HG03060 (cell line): Measurements from ENCODE around the gene CDC14B.

Source experiments
- ATAC-seq: cut with Tn5 transposase; IDR thresholded peaks from one replicate; pipeline ENCODE4 v1.9.1; 2021; ENCODE audit warnings: low read depth, moderate number of reproducible peaks; ENCODE audit not compliant: unreplicated experiment

The CDC14B gene

DNA sequence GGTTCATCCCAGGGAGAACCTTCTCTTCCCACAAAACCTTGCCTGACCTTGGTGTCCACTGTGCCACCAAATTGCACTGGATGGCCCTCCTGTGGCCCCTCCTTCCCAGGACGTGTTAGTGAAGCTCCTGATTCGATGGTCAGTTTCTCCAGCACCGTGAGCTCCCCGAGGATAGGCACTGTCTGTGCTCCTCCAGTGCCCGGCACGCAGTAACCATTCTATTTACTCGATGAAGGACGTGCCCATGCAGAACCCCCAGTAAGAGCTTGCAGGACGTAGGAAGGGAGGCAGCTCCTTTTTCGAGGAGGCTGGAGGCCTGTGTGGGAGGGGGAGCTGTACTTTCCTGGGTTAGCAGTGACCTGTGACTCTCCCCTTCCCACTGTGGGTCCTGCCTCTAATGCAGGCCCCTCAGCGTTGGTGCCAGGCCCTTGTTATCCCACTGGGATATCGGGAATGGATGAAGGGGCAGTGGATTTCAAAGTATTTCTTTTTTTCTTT is 130.1 kb downstream of the CDC14B start:
- no peak for ATAC-seq

DNA sequence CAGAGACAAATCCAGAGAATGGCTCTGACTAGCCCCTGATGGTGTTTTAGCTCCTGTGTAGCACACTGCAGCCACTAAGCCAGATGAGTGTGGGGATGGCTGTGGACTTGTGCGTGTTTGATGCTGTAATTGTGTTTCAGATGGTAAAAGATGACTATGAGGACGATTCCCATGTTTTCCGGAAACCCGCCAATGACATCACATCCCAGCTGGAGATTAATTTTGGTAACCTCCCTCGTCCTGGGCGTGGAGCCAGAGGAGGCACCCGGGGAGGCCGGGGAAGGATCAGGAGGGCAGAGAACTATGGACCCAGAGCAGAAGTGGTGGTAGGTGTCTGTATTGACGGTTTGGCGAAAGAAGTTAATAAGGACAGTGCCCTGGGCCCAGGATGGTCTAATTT is 131.7 kb downstream of the CDC14B start:
- ATAC-seq = no peak

DNA sequence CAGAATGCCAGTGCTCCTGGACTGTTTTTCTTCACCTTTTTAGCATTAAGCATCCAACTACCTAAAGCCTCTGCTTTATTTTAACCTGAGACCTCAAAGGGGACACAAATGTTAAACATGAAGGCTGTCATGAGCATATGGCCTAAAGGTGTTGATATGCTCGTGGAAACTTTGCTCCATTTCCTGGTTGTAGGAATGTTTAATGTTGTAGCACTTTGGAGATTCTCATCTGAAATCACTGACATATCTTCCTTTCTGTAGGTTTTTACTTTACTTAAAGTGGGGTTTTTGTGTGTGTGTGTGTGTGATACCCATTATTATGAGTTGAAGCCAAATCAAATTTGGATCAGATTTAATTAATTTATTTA is 132.6 kb downstream of the CDC14B start:
- no peak for ATAC-seq

DNA sequence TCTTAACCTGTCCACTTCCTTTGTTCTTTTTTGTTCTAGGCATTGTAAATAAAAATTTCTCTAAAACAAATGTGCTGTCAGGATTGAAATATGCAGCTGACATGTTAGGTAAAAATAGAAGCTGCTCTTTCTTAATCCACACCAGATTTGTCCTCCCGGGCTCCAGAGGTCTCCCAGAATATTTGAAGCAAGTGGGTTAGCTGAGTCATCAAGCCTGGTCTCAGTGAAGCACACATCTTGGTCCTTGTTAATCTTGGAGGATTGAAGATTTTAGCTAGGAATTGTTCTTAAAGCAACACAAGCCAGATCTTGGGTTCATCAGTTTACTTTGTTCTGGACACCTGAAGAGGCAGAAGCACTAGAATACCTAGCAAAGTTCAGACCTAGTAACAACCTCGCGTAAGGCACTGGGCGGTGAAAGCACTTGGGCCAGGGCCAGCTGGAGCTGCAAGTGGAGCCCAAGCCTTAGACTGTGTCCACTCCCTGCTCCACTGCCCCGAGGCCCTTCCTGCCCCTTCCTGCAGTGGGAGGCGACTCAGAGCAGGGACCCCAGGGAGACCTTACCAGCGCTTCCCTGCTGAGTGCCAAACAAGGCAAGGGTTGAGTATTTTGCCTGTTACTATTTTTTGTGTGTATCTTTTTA is 133.1 kb downstream of the CDC14B start:
- ATAC-seq = no peak

DNA sequence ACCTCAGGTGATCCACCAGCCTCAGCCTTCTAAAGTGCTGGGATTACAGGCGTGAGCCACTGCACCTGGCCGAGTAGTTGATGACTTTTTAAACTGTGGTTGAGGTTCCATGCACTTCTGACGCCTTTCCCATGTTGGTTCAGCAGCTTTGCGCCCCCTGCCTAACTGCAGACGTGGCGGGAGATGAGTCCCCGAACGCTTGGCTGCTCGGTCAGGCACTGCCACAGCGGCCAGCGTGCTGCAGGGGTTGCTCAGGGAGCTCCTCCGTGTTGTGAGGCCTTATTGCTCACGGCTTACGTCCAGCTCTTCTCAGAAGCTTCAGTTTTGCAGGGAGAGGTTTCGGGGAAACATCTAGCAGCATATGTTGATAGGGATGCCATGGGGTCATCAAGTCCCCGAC is 134.4 kb downstream of the CDC14B start:
- ATAC-seq = no peak

DNA sequence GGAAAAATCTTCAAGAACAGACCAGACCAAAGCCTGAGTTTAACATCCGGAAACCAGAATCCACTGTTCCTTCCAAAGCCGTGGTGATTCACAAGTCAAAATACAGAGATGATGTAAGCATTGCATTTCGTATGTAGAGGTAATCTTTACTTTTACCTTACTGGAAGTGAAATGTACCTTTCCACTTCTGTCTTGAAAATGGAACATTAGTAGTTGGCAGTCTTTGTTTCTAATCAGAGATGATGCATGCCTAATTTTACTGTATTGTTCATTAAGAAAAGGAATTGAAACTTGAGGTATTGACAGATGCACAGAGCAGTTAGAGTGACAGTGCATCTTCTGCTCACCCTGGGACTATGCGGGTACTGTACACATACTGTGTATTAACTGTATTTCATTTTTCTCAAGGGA is 135.1 kb downstream of the CDC14B start:
- peak; percentile 87 for ATAC-seq

DNA sequence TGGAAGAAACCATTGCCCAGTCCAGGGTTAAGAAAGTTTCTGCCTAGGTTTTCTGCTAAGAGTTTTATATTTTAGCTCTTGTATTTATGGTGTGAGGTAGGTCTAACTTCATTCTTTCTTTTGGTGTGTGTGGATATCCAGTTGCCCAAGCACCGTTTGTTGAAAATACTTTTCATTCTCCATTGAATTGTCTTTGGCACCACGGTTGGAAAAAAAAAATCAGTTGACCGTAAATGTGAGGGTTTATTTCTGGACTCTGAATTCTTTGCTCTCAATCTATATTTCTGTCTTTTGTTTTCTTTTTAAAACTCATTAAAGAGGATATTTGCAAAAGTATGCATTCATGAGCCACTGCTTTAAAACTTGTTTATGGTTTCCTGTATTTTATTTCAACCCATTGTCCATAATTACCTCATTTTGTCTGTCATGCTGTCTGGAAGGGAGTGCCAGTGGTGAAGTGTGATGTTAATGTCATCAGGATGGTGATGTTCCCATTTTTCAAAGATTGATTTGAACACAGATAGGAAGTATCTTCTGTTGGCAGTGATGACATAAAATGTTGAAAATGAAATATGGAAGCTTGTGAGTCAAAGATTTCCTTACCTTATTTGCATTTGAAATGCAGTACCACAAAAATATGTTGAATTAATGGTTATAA is 135.8 kb downstream of the CDC14B start:
- no peak for ATAC-seq

DNA sequence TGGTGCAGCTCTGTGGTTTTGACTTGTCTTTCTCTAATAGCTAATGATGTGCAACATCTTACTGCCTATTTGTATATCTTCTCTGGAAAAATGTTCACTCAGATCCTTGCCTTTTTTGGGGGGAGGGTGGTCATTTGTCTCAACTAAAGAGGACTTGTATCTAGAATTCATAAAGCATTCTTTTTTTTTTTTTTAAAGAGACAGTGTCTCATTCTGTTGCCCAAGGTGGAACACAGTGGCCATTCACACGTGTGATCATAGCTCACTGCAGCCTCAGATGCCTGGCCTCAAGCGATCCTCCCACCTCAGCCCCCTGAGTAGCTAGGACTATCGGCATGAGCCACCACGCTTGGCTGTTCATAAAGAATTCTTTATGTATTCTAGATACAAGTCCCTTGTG is 136.4 kb downstream of the CDC14B start:
- ATAC-seq = no peak

DNA sequence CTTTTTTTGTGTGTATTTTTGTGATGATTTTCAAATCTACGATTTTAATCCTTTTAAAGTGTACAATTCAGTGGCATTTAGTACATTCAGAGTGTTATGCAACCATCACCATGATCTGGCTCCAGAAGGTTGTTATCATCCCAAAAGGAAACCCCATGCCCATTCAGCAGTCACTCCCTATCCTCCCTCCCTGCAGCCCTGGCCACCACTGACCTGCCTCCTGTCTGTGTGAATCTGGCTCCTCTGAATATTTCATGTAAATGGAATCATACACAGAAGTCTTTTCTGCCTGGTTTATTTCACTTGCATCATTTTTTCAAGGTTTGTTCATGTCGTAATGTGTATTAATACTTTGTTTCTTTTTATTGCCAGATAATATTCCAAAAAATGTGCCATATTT is 137.2 kb downstream of the CDC14B start:
- ATAC-seq = no peak

DNA sequence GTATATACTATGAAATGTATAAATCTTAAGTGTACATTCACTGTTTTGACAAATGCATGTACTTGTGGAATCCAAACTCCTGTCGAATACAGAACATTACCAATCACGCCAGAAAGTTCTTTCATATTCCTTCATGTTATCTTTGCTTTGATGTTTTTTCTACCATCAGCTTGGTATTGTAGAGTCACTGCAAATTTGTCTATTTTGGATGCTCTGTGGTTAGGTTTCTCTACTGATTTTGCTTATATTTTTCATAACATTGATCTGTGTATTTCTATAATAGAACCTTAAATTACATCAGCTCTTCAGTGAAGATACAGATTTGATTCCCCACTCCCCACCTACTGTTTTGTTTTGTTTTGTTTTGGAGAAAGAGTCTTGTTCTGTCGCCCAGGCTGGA is 138.9 kb downstream of the CDC14B start:
- ATAC-seq = no peak

DNA sequence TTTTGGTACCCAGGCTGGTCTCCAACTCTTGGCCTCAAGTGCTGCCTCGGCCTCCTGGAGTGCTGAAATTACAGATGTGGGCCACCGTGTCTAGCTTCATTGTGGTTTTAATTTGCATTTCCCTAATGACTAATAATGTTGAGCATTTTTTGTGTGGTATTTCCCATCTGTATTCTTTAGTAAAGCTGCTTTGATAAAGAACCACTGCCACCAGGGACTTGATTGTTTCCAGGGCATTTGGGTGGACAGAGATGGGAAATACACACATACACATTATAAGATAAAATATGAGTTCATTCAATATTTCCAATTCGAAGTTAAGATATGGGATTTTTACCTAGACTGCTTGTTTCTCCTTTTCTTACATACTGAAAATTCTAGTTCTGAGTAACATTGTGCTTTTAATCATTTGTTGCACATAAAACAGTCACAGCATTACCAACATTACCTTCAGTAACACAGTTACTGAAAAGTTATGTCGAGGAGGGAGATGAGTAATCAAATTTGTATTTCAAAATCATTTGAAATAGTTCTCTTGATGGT is 140.7 kb downstream of the CDC14B start:
- peak; percentile 45 for ATAC-seq

DNA sequence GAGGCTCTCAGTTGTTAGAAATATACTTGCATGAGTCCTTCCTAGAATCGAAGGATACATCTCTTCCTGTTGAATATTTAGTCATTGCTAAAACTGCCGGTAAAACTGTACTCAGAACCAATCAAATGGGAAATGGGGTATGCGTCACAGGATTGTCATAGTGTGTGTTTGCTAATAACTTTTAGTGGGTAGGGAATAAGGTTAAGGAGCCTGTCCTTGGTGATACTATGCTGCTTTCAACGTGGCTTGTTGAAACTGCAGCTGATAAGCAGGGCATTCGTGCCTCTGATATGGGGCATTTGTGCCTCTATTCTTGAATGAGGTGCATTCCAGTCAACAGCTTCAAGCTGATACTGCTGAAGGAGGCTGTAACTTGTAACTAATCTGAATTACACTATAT is 143.1 kb downstream of the CDC14B start:
- ATAC-seq = no peak

DNA sequence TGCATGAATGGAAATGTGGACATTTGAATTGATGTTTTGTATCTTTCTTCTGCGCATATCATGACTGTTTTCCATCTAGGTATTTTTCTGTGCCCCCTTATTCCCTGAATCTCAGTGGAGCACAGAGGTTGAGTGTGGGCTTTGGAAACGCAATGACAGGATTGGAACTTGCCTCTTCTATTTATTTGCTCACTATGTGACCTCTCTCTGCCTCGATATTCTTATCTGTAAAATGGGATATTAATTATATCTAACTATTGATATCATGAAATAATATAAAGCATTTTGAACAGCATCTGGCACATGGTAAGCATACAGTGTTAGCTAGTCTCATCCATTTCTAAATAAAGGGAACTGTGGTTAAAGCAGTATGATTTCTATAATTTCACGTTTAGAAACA is 143.6 kb downstream of the CDC14B start:
- ATAC-seq = no peak

DNA sequence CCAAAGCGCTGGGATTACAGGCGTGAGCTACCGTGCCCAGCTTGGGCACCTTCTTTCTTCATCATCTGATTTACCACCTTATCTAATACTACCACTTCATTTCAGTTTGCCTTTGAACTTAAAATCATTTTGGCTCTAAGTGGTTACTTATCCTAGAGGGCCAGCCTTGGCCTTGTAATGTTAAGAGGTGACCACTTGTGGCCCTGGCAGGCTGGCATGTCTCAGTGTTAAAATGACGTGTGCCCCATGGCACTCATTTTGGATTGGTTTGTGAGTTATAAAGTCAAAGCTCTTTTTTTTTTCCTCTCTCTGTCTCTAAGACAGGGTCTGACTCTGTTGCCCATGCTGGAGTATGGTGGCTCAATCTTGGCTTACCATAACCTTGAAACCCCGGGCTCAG is 151.9 kb downstream of the CDC14B start:
- no peak for ATAC-seq

DNA sequence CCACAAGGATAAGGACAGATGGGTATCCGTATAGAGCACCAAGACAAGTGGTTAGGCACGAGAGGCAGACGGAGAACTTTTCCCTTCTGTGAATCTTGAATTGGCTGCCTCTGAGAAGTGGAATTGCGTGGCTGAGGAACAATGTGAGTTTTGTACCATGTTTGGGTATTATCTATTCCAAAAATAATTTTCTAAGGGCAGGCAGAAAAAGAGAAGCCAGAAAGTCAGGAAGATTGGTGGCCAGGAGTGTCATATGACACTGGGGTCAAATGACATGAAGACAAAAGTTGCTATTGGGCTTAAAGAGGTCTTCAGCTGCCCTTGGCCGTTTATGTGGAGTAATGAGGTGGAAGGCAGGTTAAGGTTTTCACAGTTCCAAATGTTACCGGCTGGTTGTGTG is 155.2 kb downstream of the CDC14B start:
- ATAC-seq = no peak

DNA sequence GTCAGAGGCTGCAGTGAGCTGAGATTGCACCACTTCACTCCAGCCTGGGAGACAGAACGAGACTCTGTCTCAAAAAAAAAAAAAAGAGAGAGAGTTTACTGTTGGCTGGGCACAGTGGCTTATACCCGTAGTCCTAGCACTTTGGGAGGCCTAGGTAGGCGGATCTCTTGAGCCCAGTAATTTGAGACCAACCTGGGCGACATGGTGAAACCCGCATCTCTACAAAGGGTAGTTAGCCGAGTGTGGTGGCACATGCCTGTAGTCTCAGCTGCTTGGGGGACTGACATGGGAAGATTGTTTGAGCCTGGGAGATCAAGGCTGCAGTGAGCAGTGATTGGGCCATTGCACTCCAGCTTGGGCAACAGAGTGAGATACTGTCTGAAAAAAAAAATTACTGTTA is 157.1 kb downstream of the CDC14B start:
- ATAC-seq = no peak

DNA sequence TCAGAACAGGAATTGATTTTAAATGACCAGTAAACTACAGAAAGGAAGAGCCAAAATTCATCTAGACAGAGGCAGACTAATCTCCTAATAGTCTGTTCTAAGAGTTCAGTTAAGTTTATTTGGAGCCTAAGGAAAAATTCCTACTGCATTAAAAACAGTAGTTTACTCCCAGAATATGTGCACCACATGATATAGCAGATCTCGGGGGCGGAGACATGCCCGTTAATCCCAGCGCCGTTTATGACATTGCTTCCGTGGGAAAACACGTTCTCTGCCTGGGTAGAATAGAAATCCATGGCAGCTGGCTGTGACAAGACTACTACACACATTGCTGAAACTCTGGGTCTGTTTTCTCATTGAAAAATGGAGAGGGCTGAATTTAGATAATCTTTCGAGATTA is 158.3 kb downstream of the CDC14B start:
- no peak for ATAC-seq

DNA sequence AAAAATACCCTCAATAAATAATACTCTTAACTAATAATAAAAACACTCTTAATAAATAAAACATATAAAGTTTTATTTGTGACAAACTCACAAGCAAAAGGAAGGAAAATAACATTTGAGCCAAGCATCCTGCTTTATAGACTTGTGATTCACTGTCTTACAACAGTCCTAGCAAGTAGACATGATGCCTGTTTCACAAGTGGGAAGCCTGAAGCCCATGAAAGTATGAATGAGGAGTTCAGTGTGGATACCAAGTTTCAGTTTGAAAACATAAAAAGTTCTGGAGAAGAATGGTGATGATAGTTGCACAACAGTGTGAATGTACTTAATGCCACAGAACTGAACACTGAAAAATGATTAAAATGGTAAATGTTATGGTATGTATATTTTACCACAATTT is 158.8 kb downstream of the CDC14B start:
- ATAC-seq = no peak

DNA sequence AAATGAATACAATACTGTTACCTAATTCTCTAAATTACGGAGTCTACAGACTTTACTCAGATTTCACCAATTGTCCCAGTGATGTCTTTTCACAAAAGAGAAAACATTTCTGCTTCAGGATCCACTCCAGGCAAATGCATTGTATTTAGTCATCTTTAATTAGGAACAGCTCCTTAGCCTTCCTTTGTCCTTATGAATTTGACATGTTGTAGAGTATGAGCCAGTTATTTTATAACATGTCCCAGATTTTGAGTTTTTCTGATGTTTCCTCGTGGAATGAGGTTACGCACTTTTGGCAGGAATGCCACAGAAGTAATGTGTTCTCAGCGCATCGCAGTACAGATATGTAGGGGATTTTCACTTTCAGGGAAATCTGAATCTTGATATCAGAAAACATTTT is 159.2 kb downstream of the CDC14B start:
- ATAC-seq = no peak

DNA sequence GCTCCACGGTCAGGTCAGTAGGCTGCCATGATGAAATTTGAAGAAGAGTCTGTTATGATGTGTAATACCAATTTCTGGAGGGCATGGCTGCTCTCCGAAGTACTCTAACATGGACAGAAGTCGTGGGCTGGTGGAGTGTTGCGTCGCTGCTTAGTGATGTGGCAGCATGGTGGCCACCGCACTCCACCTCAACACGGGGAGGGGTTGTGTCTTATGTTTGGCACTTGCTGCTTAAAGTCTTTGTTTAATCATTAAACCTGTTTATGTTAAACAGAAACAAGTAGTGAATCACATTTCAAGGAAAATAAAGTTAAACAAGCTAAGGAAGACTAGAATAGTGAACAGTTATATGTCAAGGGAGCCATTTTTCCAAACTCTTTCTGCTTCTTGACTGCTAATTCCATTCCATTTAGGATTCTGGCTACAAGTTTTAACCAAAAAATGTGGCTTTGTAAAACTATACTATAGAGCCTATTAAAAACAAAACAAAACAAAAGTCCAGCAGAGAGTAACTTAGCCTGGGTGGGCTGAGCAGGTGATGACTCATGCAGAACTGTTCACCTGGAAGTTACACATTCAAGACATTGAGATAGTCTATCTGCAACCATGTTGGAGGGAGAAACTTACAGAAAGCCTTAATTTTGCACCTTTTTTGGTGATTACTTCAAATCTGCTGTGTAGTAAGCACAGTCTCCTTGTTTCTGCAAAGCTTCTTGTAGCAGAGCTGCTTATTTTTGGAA is 160.2 kb downstream of the CDC14B start:
- no peak for ATAC-seq

DNA sequence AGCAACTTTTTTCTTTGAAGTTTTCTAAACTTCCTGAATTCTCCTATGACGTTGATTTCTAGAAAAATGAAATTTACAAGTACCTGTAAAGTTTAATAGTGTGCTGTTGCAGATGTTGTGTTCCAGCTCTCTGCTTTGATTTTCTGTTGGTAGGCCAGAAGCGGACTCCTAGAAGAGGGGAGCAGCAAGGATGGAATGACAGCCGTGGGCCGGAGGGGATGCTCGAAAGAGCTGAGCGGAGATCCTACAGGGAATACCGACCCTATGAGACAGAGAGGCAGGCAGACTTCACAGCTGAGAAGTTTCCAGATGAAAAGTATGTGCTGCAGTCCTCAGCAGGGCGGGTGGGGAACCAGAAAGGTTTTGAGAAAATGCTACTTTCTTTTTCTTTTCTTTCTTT is 161.4 kb downstream of the CDC14B start:
- no peak for ATAC-seq

DNA sequence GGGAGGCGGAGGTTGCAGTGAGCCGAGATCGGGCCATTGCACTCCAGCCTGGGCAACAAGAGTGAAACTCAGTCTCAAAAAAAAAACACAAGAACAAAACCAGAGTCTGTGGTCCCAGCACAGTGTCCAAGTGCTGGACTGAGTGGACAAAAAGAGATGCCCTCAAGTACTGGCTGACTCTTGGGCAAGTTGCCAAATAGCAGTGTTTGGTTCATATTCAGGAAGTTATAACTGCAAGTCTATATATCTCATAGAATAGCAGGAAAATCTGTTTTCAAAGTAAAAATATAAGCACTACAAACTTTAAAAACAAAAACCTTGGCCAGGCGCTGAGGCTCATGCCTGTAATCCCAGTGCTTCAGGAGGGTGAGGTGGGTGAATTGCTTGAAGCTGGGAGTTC is 162.4 kb downstream of the CDC14B start:
- no peak for ATAC-seq
